PFSK-1 (cell line): ENCODE measurements around the gene ACTRT3.

ENCODE experiments used
- FOXP2 ChIP-seq: optimal IDR thresholded peaks from 2 replicates; pipeline ENCODE3; 2011; ENCODE audit warnings: borderline replicate concordance, control low read depth, inconsistent platforms; ENCODE audit not compliant: insufficient read depth; ENCODE audit errors: extremely low read length, extremely low read depth
- POLR2AphosphoS5 ChIP-seq: IDR thresholded peaks from 2 replicates; pipeline ENCODE4 v1.6.1; 2012; ENCODE audit warnings: low read depth, mild to moderate bottlenecking, control low read depth, low read length, moderate library complexity
- REST ChIP-seq, 2 experiments: IDR thresholded peaks; 2 replicates each; pipeline versions ENCODE4 v1.6.1 to v1.8.0; 2011 to 2012; ENCODE audit warnings: low read depth in 2 of 2, low read length in 2 of 2, control low read depth in 1 of 2, inconsistent platforms in 1 of 2, mild to moderate bottlenecking in 1 of 2, moderate library complexity in 1 of 2; ENCODE audit not compliant: insufficient read depth in 1 of 2
- SIN3A ChIP-seq: IDR thresholded peaks from 2 replicates; pipeline ENCODE4 v1.6.1; 2012; ENCODE audit warnings: mild to moderate bottlenecking, low read length, moderate library complexity, borderline replicate concordance; ENCODE audit not compliant: insufficient read depth
- TAF1 ChIP-seq: IDR thresholded peaks from 2 replicates; pipeline ENCODE4 v1.6.1; 2012; ENCODE audit warnings: low read length, control low read depth, borderline replicate concordance; ENCODE audit not compliant: insufficient read depth

The ACTRT3 gene

GRCh38 chr3:169751875-169752274 is 17.5 kb downstream of the ACTRT3 start:
- TF ChIP-seq SIN3A (no peak), FOXP2 (no peak), REST (IDR thresholded peaks at IDR 0.05; ENCODE audit: insufficient read depth in 1 of 2, low read depth in 2 of 2, low read length in 2 of 2) (no peak), TAF1 (no peak), POLR2AphosphoS5 (no peak)

DNA sequence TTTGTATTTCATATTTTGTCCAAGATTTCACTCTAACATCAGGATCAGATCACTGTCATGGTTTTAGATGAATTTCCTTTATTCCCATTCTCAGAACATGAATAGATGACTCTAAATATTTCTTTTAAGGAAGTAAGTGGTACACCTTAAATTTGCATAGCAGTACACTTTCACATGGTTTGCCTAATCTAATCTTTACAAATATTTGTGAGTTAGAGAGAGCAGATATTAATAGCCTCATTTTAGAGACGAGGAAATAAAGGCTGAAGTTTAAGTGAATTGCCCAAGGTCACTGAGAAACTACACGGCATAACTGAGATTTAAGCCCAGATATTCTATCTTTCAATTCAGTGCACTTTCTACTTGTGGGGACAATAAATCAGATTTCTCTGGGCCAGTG is 18.7 kb downstream of the ACTRT3 start:
- TF ChIP-seq SIN3A, result no peak
- TF ChIP-seq TAF1, result no peak
- no peak for TF ChIP-seq POLR2AphosphoS5

GRCh38 chr3:169748670-169749069 is 20.7 kb downstream of the ACTRT3 start:
- TF ChIP-seq REST (IDR thresholded peaks at IDR 0.05; ENCODE audit: insufficient read depth in 1 of 2, low read depth in 2 of 2, low read length in 2 of 2) (no peak), TAF1 (no peak), SIN3A (no peak)

DNA sequence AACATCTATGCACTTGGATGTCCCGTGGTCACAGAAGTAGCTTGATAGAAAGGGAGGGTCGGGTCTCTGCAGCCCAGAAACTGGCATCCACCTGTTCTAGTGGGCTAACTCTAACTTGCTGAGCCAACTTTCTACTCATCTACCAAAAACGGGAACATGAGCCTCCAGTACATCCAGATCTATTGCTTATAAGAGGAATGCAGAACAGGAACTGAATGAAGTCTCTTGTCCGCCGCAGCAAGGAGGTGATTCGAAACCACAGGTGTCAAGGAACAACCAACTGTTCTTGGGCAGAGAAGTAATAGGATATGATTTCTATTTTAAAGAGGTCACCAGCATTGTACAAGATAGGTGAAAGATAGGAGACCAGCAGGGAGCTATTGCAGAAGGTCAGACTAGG is 22.4 kb downstream of the ACTRT3 start:
- TF ChIP-seq TAF1, result no peak
- no peak for TF ChIP-seq REST (IDR thresholded peaks at IDR 0.05; ENCODE audit: insufficient read depth in 1 of 2, low read depth in 2 of 2, low read length in 2 of 2)

DNA sequence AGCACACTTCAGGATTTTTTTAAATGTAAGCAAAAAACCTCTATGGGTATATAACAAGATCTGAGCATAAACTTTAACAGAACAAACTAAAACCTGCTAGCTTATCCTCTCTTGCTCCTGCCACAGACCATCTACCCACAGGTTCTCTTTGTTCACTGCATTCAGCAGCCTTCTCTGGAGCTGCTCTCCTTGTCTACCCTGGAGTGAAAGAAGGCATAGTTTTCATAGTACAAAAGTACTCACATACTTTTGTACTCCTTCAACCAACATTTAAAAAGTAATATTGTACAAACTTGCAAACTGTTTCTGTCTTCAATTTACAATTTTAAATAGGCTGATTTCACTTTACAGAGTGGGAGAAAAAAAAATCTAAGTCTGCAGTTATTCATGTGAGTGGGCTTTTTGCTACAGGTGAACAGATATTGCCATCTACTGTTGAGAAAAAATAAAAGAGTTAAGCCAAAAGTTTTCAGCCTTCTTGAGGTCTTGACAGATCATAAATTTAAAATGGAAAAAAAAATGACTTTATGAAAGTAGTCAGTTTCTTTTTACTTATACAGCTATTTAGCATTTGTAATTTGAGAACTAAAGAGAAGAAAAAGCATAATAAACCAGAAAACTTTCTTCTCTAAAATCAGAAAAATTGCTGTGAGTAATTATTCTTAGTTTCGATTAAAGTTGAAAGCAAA is 24.9 kb downstream of the ACTRT3 start:
- TF ChIP-seq FOXP2 (no peak), POLR2AphosphoS5 (no peak), TAF1 (no peak), SIN3A (no peak), REST (IDR thresholded peaks at IDR 0.05; ENCODE audit: insufficient read depth in 1 of 2, low read depth in 2 of 2, low read length in 2 of 2) (no peak)
